ENCODE results near the gene CFLAR. TPM values are rescaled to one million over a fixed set of nuclear protein-coding genes. Genes with fewer than 3 reads are reported as not detected.

CFLAR gene
- total and polyA plus RNA-seq, 9 of the 15 experiments (the other 6 are each of a cell fraction or from before 2014, with no cell fraction given): 27.5 to 102 (median 54.0) TPM

DNA sequence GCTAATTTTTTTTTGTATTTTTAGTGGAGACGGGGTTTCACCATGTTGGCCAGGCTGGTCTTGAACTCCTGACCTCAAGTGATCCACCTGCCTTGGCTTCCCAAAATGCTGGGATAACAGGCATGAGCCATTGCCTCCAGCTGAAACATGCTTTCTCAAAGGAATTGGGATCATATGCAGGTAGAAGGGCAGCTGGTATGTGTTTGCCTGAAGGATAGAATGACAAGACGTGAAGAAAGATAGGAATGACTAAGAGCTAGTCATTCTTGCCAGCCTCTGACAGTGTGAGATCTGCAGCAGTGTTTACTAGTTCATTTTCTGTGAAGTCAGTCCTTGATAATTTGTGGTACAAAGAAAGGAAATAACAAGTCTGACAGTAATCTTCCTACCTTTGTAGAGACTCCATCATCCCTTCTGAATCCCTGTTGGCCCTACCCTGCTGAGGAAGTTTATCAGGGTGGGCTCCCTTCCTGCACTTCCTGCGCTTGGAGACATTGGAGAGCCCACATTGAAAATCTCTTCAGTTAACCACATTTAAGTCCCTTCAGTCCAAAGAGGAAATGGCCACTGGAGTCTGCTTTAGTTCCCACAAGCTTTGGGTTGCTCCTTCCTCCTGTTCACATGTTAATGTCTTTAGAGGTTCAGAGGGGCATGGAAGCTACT lies 14.7 kb downstream of the CFLAR start (continued):
- TF ChIP-seq, protein P1, sequence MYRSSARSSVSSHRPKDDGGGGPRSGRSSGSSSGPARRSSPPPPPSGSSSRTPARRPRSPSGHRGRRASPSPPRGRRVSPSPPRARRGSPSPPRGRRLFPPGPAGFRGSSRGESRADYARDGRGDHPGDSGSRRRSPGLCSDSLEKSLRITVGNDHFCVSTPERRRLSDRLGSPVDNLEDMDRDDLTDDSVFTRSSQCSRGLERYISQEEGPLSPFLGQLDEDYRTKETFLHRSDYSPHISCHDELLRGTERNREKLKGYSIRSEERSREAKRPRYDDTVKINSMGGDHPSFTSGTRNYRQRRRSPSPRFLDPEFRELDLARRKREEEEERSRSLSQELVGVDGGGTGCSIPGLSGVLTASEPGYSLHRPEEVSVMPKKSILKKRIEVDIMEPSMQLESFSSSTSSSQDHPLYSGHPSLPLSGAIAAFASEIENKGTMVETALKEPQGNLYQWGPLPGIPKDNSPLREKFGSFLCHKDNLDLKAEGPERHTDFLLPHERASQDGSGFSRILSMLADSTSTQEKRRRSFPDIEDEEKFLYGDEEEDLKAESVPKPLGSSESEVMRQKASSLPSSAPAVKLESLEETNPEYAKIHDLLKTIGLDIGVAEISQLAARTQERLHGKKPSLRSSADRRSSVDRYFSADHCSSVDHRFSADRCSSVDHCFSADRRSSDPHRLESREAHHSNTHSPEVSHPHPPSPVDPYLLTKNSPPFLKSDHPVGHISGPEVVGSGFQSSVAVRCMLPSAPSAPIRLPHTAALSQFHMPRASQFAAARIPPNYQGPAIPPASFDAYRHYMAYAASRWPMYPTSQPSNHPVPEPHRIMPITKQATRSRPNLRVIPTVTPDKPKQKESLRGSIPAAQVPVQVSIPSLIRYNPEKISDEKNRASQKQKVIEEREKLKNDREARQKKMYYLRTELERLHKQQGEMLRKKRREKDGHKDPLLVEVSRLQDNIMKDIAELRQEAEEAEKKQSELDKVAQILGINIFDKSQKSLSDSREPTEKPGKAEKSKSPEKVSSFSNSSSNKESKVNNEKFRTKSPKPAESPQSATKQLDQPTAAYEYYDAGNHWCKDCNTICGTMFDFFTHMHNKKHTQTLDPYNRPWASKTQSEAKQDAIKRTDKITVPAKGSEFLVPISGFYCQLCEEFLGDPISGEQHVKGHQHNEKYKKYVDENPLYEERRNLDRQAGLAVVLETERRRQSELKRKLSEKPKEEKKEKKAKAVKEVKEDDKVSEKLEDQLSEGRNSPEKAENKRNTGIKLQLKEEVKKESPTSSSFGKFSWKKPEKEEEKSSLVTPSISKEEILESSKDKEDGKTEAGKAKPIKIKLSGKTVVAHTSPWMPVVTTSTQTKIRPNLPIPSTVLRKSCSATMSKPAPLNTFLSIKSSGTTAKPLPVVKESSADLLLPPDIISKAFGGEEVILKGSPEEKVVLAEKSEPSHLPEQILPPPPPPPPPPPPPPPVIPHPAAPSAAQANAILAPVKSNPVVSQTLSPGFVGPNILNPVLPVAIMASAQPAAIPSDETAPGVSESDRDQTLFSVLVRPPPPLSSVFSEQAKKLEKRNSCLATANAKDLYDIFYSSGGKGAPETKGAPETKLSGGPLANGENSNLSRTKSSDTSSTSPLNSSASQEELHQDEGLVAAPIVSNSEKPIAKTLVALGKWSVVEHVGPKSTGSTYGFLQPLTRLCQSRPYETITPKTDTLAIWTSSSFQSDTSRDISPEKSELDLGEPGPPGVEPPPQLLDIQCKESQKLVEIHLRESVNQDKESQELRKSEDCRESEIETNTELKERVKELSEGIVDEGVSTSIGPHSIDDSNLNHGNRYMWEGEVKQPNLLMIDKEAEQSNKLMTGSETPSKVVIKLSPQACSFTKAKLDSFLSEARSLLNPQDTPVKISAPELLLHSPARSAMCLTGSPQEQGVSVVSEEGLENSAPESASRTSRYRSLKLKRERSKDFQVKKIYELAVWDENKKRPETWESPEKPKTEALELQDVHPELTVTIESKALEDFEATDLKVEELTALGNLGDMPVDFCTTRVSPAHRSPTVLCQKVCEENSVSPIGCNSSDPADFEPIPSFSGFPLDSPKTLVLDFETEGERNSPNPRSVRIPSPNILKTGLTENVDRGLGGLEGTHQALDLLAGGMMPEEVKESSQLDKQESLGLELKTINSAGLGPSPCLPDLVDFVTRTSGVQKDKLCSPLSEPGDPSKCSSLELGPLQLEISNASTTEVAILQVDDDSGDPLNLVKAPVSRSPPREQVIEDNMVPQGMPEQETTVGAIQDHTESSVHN (IDR thresholded peaks at IDR 0.05; ENCODE audit: borderline replicate concordance in 1 of 2, low read depth in 1 of 2): peak in 1 of 2 experiments; percentile 27; a peak in 1 of 4 replicates
- TF ChIP-seq MCM7 (IDR thresholded peaks at IDR 0.05) (no peak), CAMTA2 (CRISPR knock-in tag; conservative IDR thresholded peaks at IDR 0.05) (no peak), ZNF41 (CRISPR knock-in tag; conservative IDR thresholded peaks at IDR 0.05) (no peak), EHMT2 (IDR thresholded peaks at IDR 0.05) (0 out of 2 replicates have a peak, but pooled peaks have one; percentile 13), STAT5B (CRISPR knock-in tag; IDR thresholded peaks at IDR 0.05) (no peak), HNRNPK (IDR thresholded peaks at IDR 0.05; ENCODE audit: low read depth, low read length, poor library complexity, severe bottlenecking) (no peak), SPI1 (IDR thresholded peaks at IDR 0.05; ENCODE audit: borderline replicate concordance, low read depth, low read length) (peak; percentile 38; the same call in 1 of the 2 replicates), NCOR1 (IDR thresholded peaks at IDR 0.05) (peak; percentile 51; the same call in 1 of the 2 replicates), DMBX1 (CRISPR knock-in tag; IDR thresholded peaks at IDR 0.05; ENCODE audit: borderline replicate concordance) (peak; percentile 38; the same call in 1 of the 2 replicates), ZMIZ1 (IDR thresholded peaks at IDR 0.05; ENCODE audit: low read depth in 2 of 2, low read length in 2 of 2) (no peak), RBM14 (IDR thresholded peaks at IDR 0.05; ENCODE audit: borderline replicate concordance, insufficient read depth, low read depth, low read length) (no peak), ZNF3 (CRISPR knock-in tag; IDR thresholded peaks at IDR 0.05) (no peak), ZBTB17 (CRISPR knock-in tag; IDR thresholded peaks at IDR 0.05) (no peak), MIER1 (IDR thresholded peaks at IDR 0.05; ENCODE audit: low read depth) (no peak), NCOA2 (IDR thresholded peaks at IDR 0.05; ENCODE audit: partially characterized antibody in 2 of 2) (no peak), EP400 (IDR thresholded peaks at IDR 0.05) (peak; percentile 31; the same call in 1 of the 2 replicates)

All from K562 (cell line).